HUES48 (cell line): ENCODE data around the gene COTL1.
"Not testable (repeated sequence)": the region's sequence is repeated elsewhere in the genome, so short reads cannot be mapped to it uniquely, and the experiment has no call there.

Experiments
- H3K27ac ChIP-seq: one replicate; pipeline ENCODE4 v1.7.0; 2013; ENCODE audit warnings: low read depth, low read length, inconsistent platforms
- H3K27me3 ChIP-seq: 2 replicates; pipeline ENCODE4 v1.6.1; 2013; ENCODE audit warnings: mild to moderate bottlenecking, low read length; ENCODE audit not compliant: control insufficient read depth, insufficient read depth
- H3K36me3 ChIP-seq: 2 replicates; pipeline ENCODE4 v1.6.1; 2013; ENCODE audit warnings: low read length; ENCODE audit not compliant: control insufficient read depth, insufficient read depth
- H3K4me1 ChIP-seq: 2 replicates; pipeline ENCODE4 v1.6.1; 2013; ENCODE audit warnings: mild to moderate bottlenecking, low read length; ENCODE audit not compliant: control insufficient read depth, insufficient read depth
- H3K4me3 ChIP-seq: 2 replicates; pipeline ENCODE4 v1.5.1; 2013; ENCODE audit warnings: mild to moderate bottlenecking, low read depth, low read length
- H3K9ac ChIP-seq: 2 replicates; pipeline ENCODE4 v1.6.1; 2013; ENCODE audit warnings: mild to moderate bottlenecking, low read depth, low read length, moderate library complexity
- H3K9me3 ChIP-seq: 2 replicates; pipeline ENCODE4 v1.6.1; 2013; ENCODE audit warnings: low read length; ENCODE audit not compliant: control insufficient read depth, insufficient read depth

The COTL1 gene

DNA sequence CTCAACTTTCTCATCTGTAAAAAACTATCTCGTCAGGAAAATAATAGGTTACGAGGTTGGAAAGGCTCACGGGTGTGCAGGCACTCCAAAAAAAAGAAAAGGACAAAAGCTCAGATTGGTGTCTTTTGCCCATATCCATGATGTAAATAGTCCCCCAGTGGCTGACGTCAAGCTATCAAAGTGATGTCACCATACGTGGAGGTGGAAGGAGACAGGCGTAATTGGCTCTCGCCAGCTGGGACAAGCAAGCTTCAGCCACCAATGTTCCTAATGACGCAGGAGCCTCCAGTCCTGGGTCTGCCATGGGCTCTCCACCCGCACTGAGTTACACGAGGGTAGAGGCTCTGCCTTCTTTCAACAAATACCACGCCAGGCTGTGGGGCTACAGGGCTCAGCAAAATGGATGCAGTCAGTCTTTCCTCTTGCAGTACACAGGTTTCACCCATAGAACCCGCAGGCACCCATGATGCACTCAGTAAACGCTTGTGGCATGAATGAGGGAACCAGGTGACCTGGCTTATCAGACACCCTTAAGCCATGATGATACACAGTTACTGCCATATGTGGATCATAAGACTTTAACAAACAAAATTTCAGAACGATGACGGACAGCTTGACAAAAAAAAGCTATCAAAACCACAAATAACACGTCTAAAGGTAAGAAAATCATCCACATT lies 50.5 kb downstream of the COTL1 start:
- peaks cover 13% of the 10 kb centered on the region for H3K4me1 ChIP-seq
- no peaks in the 10 kb centered on the region for H3K9me3 ChIP-seq
- no peak overlapping the region for H3K4me3 ChIP-seq
- peak overlapping the region; percentile 63 for H3K27ac ChIP-seq
- no peaks in the 10 kb centered on the region for H3K27me3 ChIP-seq
- no peak overlapping the region for H3K9ac ChIP-seq
- peaks cover 13% of the 10 kb centered on the region for H3K36me3 ChIP-seq

- Histone ChIP-seq H3K9me3 (no peaks in the 10 kb centered on the region), H3K27ac (peak overlapping the region; percentile 63), H3K4me1 (peaks cover 16% of the 10 kb centered on the region), H3K27me3 (no peaks in the 10 kb centered on the region), H3K4me3 (no peak overlapping the region), H3K9ac (no peak overlapping the region), H3K36me3 (peaks cover 13% of the 10 kb centered on the region)
Measured at GRCh38 chr16:84566545-84567257, 51.2 kb downstream of the COTL1 start.

- Histone ChIP-seq H3K27me3 (no peaks in the 10 kb centered on the region), H3K4me1 (peaks cover 22% of the 10 kb centered on the region), H3K9ac (no peak overlapping the region), H3K27ac (peak overlapping the region; percentile 63), H3K36me3 (peaks cover 13% of the 10 kb centered on the region), H3K4me3 (no peak overlapping the region), H3K9me3 (no peaks in the 10 kb centered on the region)
Measured at GRCh38 chr16:84565669-84566495, 52.0 kb downstream of the COTL1 start.

DNA sequence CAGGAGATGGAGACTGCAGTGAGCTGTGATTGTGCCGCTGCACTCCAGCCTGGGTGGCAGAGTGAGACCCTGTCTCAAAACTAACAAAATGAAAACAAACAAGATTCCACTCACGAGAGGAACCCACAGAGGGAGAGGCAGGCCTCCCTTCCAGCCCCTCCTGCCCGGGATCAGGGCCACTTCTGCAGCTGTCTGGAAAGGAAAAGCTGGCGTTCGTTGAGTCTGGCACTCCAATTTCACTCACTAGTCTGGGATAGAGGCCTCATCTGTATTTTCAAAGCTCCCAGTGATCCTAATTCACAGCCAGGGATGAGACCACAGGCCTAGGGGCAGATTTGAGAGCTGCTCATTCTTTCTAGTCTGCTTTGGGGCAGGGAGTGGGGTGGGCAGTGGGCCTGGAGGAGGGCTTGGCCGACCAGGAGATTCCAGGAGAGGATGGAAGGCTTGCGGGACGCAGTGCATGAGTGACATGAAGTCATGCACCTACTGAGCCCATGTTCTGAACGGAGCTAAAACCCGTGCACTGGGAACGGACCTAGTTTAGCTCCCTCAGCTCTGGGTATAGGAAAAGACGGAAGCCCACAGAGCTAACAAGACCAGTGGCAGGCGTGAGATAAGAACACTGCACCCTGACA lies 54.0 kb downstream of the COTL1 start:
- H3K9ac ChIP-seq, result no peak overlapping the region
- H3K27ac ChIP-seq, result no peak overlapping the region
- H3K4me1 ChIP-seq, result peaks cover 30% of the 10 kb centered on the region
- H3K36me3 ChIP-seq, result peaks cover 13% of the 10 kb centered on the region
- H3K9me3 ChIP-seq, result no peaks in the 10 kb centered on the region
- H3K4me3 ChIP-seq, result no peak overlapping the region
- no peaks in the 10 kb centered on the region for H3K27me3 ChIP-seq

- Histone ChIP-seq H3K4me1 (peaks cover 30% of the 10 kb centered on the region), H3K27me3 (no peaks in the 10 kb centered on the region), H3K9me3 (no peaks in the 10 kb centered on the region), H3K36me3 (peaks cover 13% of the 10 kb centered on the region), H3K9ac (no peak overlapping the region), H3K27ac (no peak overlapping the region), H3K4me3 (no peak overlapping the region)
Measured at GRCh38 chr16:84563064-84563715, 54.7 kb downstream of the COTL1 start.

GRCh38 chr16:84562174-84562815 lies 55.6 kb downstream of the COTL1 start:
- H3K4me3 ChIP-seq, result no peak overlapping the region
- H3K27ac ChIP-seq, result no peak overlapping the region
- H3K36me3 ChIP-seq, result peaks cover 13% of the 10 kb centered on the region
- peaks cover 31% of the 10 kb centered on the region for H3K4me1 ChIP-seq
- H3K9ac ChIP-seq, result no peak overlapping the region
- H3K27me3 ChIP-seq, result no peaks in the 10 kb centered on the region
- H3K9me3 ChIP-seq, result no peaks in the 10 kb centered on the region

DNA sequence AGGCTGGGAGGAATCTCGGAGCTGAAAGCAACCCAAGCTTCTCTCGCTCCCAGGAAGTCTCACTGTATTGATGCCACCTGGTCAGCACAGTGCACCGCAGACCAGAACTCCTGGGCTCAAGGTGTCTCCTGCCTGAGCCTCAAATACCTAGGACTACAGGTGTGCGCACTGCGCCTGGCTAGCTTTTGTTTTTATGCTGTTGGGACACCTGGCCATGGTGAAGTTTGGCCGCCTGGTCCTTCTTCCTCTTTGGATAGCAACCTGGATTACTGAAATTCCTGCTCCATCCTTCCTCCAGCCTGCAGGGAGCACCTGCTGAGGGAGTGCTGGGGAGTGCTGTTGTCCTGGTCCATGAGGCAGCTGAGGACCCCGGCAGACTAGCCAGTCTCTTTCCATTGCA lies 56.6 kb downstream of the COTL1 start:
- Histone ChIP-seq H3K4me1 (peaks cover 25% of the 10 kb centered on the region), H3K27me3 (no peaks in the 10 kb centered on the region), H3K9ac (no peak overlapping the region), H3K36me3 (peaks cover 12% of the 10 kb centered on the region), H3K27ac (no peak overlapping the region), H3K9me3 (no peaks in the 10 kb centered on the region), H3K4me3 (no peak overlapping the region)

DNA sequence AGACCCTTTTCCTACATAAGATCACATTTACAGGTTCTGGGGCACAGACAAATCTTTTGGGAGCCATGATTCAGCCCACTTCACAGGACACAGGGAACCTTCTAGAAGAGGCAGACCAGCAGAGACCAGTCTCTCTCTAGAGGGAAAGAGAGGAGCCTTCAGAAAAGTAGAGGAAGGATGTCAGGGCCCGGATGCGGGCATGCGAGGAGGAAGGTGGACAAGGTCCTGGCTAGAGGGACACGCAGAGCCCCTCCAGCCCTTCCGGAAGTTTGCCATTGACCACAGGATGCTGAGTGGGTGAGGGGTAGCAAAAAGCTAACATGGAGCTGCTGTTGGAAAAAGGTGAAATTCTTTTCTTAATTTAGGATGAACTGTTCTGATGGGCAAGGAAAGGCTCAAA lies 57.6 kb downstream of the COTL1 start:
- H3K4me1 ChIP-seq, result peaks cover 33% of the 10 kb centered on the region
- H3K9me3 ChIP-seq, result no peaks in the 10 kb centered on the region
- no peak overlapping the region for H3K4me3 ChIP-seq
- H3K27ac ChIP-seq, result no peak overlapping the region
- H3K9ac ChIP-seq, result no peak overlapping the region
- H3K36me3 ChIP-seq, result peaks cover 4% of the 10 kb centered on the region; the same call in 1 of the 2 replicates
- no peaks in the 10 kb centered on the region for H3K27me3 ChIP-seq

GRCh38 chr16:84559311-84559932 lies 58.5 kb downstream of the COTL1 start:
- H3K4me3 ChIP-seq, result no peak overlapping the region
- no peaks in the 10 kb centered on the region; the same call in 1 of the 2 replicates for H3K36me3 ChIP-seq
- peaks cover 33% of the 10 kb centered on the region for H3K4me1 ChIP-seq
- no peaks in the 10 kb centered on the region for H3K9me3 ChIP-seq
- no peak overlapping the region for H3K9ac ChIP-seq
- no peaks in the 10 kb centered on the region for H3K27me3 ChIP-seq
- no peak overlapping the region for H3K27ac ChIP-seq

GRCh38 chr16:84558850-84559249 lies 59.0 kb downstream of the COTL1 start:
- not testable (repeated sequence) for H3K36me3 ChIP-seq, H3K4me3 ChIP-seq, H3K9ac ChIP-seq, H3K9me3 ChIP-seq, H3K27ac ChIP-seq, H3K27me3 ChIP-seq
- peaks cover 33% of the 10 kb centered on the region for H3K4me1 ChIP-seq
